NCI-H146 treated with DMSO at 0.1 percent for 48 hours (cell line): ENCODE measurements around the gene ALG12.

Experiments used
- DNase-seq: peaks from one replicate; lab custom pipeline; 2025; ENCODE audit not compliant: unreplicated experiment; lab: John Stamatoyannopoulos, UW

ALG12 gene

GRCh38 chr22:49892226-49892899, 25.9 kb downstream of the ALG12 start:
- DNase-seq = no peak

DNA sequence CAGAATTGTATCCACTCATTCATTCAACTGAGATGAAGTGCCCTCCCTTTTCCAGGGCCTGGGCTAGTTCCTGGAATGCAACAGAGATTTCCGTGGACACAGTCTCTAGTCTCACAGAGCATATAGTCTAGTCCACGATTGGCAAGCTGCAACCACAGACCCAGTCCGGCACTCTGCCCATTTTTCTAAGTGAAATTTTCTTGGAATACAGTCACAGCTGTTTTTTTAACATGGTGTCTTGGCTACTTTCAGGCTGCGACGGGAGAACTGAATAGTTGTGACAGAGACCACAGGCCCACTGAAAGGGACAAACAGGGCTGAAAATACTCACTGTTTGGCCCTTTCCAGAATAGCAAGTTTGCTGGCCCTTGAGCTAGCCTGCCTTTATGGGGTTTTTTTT, 29.2 kb downstream of the ALG12 start:
- DNase-seq = no peak

DNA sequence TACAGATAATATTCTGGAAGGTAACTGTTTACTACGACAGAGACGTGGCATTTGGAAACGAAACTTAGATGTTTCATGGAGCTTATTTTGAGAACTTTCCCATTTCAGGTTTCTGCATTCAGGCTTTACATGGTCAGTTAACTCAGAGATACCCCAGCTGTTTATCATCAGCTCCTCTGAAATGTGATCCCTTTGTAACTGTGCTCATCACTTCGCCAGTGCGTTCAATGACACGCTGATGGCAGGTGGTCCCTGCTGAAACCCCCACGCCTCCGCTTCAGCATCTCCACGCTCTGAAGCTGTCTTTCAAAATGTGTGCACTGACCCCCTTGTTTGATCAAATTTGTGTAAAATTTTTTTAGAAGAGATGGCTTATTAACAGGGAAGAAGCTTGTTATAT, 30.5 kb downstream of the ALG12 start:
- no peak for DNase-seq

GRCh38 chr22:49887064-49887451, 31.2 kb downstream of the ALG12 start:
- no peak for DNase-seq

GRCh38 chr22:49886346-49887063, 31.7 kb downstream of the ALG12 start:
- no peak for DNase-seq

- no peak for DNase-seq
Measured at GRCh38 chr22:49885881-49886280, 32.4 kb downstream of the ALG12 start.

DNA sequence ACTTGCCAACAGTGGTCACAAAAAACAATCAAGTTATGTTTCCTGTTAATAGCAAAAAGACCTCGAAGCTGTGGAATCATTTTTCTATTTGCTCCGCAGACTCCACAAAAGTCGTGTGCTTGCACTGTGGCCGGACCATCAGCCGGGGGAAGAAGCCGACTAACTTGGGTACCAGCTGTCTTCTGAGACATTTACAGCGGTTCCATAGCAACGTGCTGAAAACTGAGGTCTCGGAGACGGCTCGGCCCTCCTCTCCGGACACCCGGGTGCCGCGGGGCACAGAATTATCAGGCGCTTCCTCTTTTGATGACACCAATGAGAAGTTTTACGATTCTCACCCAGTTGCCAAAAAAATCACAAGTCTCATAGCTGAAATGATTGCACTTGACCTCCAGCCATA, 33.0 kb downstream of the ALG12 start:
- DNase-seq = no peak

- DNase-seq = no peak
Measured at GRCh38 chr22:49884503-49885260, 33.6 kb downstream of the ALG12 start.

GRCh38 chr22:49884075-49884474, 34.2 kb downstream of the ALG12 start:
- DNase-seq = no peak

GRCh38 chr22:49883294-49883640, 35.0 kb downstream of the ALG12 start:
- no peak for DNase-seq

DNA sequence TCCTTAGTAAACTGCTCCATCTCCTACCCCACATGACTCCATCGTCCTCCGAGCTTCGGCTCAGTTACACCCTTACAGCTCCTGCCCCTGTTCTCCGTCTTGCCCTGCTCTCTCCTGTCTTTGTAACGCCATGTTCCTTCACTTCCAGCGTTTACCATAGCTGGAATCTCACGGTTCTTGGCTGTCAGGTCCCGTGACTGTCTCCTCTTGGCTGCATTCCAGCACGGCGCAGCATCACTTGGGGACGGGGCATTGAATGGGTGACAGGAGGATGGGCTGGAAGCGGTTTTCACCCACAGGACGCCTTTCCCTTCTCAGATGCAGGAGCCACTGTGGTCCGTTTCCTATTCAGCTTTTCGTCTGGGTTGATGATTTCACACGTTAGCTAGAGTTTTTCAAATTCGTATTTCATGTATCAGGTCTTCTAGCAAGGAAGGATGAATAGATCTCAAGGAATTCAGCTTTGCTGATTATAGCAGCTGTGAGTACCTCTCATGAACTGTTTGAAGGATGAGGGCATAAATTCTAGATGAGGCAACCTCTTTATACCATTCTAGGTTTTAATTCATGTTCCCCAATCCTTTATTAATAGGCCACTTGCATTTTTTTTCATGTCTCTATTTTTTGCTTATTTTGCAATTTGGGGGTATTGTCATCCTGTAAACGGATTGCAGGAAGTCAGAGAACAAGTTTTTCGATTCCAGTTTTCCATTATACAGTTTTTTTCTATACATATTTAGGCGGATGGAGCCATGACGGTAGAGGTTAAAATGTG, 35.5 kb downstream of the ALG12 start:
- DNase-seq = no peak

- DNase-seq = no peak
Measured at GRCh38 chr22:49881856-49882255, 36.4 kb downstream of the ALG12 start.

GRCh38 chr22:49880281-49880680, 38.0 kb downstream of the ALG12 start:
- DNase-seq = no peak

GRCh38 chr22:49879871-49880270, 38.4 kb downstream of the ALG12 start:
- no peak for DNase-seq

GRCh38 chr22:49878206-49878605, 40.0 kb downstream of the ALG12 start:
- no peak for DNase-seq

DNA sequence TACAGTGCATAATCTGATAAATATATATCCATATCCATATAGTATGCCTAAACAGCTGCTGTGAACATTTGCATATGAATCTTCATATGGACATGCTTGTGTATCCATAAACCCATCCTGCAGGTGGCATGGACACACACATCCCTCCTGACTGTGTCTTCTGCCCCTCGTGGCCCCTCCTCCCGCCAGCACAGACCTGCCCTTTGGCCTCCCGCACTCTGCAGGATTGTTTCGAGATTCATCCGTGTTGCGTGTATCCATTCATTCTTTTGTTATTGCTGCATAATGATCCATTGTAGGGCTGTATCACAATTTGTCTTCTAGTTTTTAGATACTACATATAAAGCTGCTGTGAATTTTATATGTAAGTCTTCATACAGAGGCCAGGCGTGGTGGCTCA, 40.6 kb downstream of the ALG12 start:
- no peak for DNase-seq

DNA sequence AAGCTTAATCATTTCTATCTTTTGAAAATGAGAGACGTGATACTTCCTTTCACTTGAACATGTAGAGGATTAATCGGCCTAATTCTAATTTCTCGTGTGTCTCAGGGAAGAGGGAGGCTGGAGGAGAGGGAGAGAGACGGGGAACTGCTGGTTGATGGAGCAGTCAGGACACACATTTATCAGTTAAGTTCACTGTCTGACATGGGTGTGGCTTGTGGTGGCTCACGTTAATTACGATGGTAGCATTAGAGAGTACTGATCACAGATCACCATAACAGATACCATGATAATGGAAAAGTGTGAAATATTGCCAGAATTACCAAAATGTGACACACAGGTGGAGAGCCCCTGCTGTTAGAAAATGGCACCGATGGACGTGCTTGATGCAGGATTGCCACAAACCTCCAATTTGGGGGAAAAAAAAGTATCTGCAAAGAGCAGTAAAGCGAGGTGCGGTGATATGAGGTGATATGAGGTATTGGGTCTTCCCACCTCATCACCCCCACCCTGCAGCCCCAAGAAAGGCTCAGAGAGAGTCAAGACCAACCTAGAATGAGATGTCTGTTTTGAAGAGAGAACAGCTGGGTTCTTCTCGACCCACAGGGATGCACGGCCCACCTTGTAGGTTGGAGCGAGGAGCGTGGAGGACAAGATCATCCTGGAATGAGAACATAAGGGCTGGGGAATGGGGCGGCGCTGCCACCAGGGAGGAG, 44.9 kb downstream of the ALG12 start:
- DNase-seq = no peak

DNA sequence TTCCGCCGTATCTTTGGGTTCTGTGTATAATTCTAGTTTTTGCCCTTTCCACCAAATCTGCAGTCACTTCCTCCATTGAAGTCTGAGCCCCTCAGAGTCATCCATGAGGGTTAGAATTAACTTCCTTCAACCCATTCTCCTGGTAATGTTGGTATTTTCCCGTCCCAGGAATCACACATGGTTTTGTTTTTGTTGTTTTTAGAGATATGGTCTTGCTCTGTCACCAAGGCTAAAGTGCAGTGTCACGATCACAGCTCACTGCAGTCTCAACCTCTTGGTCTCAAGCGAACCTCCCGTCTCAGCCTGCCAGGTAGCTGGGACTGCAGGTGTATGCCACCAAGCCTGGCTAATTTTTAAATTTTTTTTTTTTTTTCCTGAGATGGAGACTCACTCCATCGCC, 45.9 kb downstream of the ALG12 start:
- no peak for DNase-seq

- no peak for DNase-seq
Measured at GRCh38 chr22:49871482-49871881, 46.8 kb downstream of the ALG12 start.

DNA sequence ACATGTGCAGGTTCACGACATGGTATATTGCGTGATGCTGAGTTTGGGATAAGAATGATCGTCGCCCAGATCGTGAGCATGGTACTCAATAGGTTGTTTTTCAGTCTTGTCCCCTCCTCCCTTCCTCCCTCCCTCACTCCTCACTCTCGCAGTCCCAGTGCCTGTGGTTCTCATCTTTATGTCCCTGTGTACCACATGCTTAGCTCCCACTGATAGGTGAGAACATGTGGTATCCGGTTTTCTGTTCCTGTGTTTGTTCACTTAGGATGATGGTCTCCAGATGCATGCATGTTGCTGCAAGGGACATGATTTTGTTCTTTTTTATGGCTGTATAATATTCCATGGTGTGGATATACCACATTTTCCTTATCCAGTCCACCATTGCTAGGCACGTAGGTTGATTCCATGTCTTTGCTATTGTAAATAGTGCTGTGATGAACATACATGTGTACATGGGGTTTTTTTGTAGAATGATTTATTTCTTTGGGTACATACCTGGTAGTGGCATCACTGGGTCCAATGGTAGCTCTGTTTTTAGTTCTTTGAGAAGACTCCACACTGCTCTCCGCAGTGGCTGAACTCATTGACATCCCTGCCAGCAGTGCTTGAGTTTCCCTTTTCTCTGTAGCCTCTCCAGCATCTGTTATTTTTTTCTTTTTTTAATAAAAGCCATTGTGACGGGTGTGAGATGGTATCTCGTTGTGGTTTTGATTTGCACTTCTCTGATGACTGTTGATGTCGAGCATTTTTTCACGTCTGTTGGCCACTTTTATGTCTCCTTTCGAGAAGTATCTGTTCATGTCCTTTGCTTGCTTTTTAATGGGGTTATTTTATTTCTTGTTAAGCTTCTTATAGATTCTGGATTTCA, 48.2 kb downstream of the ALG12 start:
- DNase-seq = no peak
